ENCODE data around the gene CHERP.

CHERP gene

DNA sequence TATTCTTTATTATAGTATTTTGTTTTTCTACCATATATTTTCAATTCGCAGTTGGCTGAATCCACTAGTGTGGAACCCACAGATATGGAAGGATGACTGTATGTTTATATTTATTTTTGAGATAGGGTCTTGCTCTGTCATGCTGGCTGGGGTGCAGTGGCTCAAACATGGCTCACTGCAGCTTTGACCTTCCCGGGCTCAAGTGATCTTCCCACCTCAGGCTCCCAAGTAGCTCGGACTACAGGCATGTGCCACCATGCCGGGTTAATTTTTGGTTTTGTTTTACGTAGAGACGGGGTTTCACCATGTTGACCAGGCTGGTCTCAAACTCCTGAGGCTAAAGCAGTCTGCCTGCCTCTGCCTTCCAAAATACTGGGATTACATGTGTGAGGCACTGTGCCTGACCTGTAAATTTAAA, 20.4 kb upstream of the CHERP start:
- Histone ChIP-seq H2AK5ac (ENCODE audit: low read length, severe bottlenecking) (no peak overlapping the region), H2BK15ac (ENCODE audit: low read depth, poor library complexity, severe bottlenecking) (no peak overlapping the region), H3K79me1 (replicated peaks; ENCODE audit: low read length, poor library complexity, severe bottlenecking) (peaks cover 35% of the 10 kb centered on the region), H3K9me3 (ENCODE audit: control insufficient read depth, low read length) (no peaks in the 10 kb centered on the region), H4K91ac (ENCODE audit: low read length) (no peak overlapping the region), H4K8ac (ENCODE audit: low read length) (no peak overlapping the region), H3K18ac (ENCODE audit: low read depth in 1 of 2, low read length in 2 of 2) (no peak overlapping the region), H2BK12ac (ENCODE audit: low read length in 2 of 2) (no peak overlapping the region), H3K36me3 (ENCODE audit: control insufficient read depth in 1 of 2, insufficient read depth in 2 of 2, low read depth in 1 of 2, low read length in 2 of 2) (peaks cover 68 to 76% of the 10 kb centered on the region in 2 experiments), H3K4me2 (ENCODE audit: low read length, poor library complexity, severe bottlenecking) (no peak overlapping the region), H2AFZ (ENCODE audit: low read depth, low read length) (no peak overlapping the region), H3K27ac (ENCODE audit: low read length, poor library complexity, severe bottlenecking) (no peak overlapping the region), H3K9ac (ENCODE audit: low read length) (no peak overlapping the region), H2BK120ac (ENCODE audit: low read depth, low read length) (no peak overlapping the region), H2BK5ac (ENCODE audit: low read depth, low read length, poor library complexity, severe bottlenecking) (no peak overlapping the region), H3K23ac (ENCODE audit: low read length in 2 of 2) (no peak overlapping the region), H3K4me3 (ENCODE audit: insufficient read depth in 1 of 2, low read depth in 1 of 2, low read length in 2 of 2) (no peak overlapping the region), H3K4ac (ENCODE audit: low read depth in 1 of 2, low read length in 2 of 2) (no peak overlapping the region), H3K27me3 (ENCODE audit: control insufficient read depth in 1 of 2, insufficient read depth in 1 of 2, low read length in 2 of 2) (no peaks in the 10 kb centered on the region), H3K14ac (ENCODE audit: low read length in 2 of 2) (no peak overlapping the region), H3K4me1 (ENCODE audit: control insufficient read depth, insufficient read depth, low read depth, low read length) (no peaks in the 10 kb centered on the region)
- DNase-seq, result no peak
- WGBS, result 98% methylated on average over 6 of the region's 6 CpGs

DNA sequence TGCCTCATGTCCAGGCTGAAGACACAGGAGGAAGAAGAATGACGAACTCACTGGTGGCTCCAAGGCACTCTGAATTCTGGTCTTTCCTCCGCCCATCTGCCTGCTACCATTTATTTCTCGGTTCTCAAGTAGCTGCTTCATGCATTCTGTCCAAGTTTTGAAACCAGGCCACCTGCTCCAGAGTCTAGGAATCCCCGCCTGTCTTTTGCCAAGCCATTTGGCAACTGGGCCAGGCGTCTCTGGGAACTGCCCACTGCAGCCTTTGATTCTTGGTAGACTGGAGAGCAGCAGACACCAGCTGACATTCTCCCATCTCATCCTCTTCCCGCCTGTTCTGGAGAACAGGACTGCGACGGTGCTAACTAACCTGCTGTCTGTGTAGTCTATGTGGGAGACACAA, 19.1 kb upstream of the CHERP start:
- no peak overlapping the region for H3K27ac ChIP-seq (ENCODE audit: low read length, poor library complexity, severe bottlenecking)
- no peak overlapping the region for H3K9ac ChIP-seq (ENCODE audit: low read length)
- H3K18ac ChIP-seq (ENCODE audit: low read depth in 1 of 2, low read length in 2 of 2), result no peak overlapping the region
- no peak overlapping the region for H2AK5ac ChIP-seq (ENCODE audit: low read length, severe bottlenecking)
- no peak overlapping the region for H2BK12ac ChIP-seq (ENCODE audit: low read length in 2 of 2)
- H3K23ac ChIP-seq (ENCODE audit: low read length in 2 of 2), result no peak overlapping the region
- no peak overlapping the region for H3K4ac ChIP-seq (ENCODE audit: low read depth in 1 of 2, low read length in 2 of 2)
- H3K36me3 ChIP-seq (ENCODE audit: control insufficient read depth in 1 of 2, insufficient read depth in 2 of 2, low read depth in 1 of 2, low read length in 2 of 2), result peaks cover 67 to 73% of the 10 kb centered on the region in 2 experiments
- no peak overlapping the region for H3K14ac ChIP-seq (ENCODE audit: low read length in 2 of 2)
- no peak overlapping the region for H2BK5ac ChIP-seq (ENCODE audit: low read depth, low read length, poor library complexity, severe bottlenecking)
- no peaks in the 10 kb centered on the region for H3K27me3 ChIP-seq (ENCODE audit: control insufficient read depth in 1 of 2, insufficient read depth in 1 of 2, low read length in 2 of 2)
- H3K4me1 ChIP-seq (ENCODE audit: control insufficient read depth, insufficient read depth, low read depth, low read length), result peaks cover 2% of the 10 kb centered on the region
- DNase-seq, result no peak
- H3K79me1 ChIP-seq (replicated peaks; ENCODE audit: low read length, poor library complexity, severe bottlenecking), result peaks cover 37% of the 10 kb centered on the region
- no peak overlapping the region for H4K8ac ChIP-seq (ENCODE audit: low read length)
- no peak overlapping the region for H3K4me3 ChIP-seq (ENCODE audit: insufficient read depth in 1 of 2, low read depth in 1 of 2, low read length in 2 of 2)
- 98% methylated on average over 5 of the region's 8 CpGs for WGBS
- no peak overlapping the region for H4K91ac ChIP-seq (ENCODE audit: low read length)
- no peaks in the 10 kb centered on the region for H3K9me3 ChIP-seq (ENCODE audit: control insufficient read depth, low read length)
- no peak overlapping the region for H2AFZ ChIP-seq (ENCODE audit: low read depth, low read length)
- no peak overlapping the region for H3K4me2 ChIP-seq (ENCODE audit: low read length, poor library complexity, severe bottlenecking)
- H2BK120ac ChIP-seq (ENCODE audit: low read depth, low read length), result no peak overlapping the region
- no peak overlapping the region for H2BK15ac ChIP-seq (ENCODE audit: low read depth, poor library complexity, severe bottlenecking)

DNA sequence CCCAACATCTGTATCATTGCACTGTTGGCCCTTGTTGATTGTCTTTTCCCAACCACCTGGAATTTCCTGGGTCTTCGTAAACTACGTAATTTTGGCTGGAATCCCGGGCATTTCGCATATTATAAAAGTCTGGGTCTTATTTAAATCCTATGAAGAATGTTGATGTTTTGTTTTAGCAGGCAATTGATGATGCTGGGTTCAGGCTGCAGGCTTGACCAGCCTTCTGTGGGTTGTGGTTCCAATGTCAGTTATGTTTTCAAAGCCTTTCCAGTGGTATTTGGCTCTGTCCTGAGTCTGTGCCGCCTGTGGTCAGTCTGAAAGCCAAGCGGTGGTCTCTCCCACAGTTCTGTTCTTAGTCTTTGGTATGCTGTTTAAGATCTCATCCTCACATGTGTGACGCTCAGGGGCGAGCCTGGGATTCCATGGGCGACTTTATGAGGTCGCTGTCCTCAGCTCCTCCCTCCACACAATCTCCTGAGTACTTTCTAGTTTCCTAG, 17.6 kb upstream of the CHERP start:
- H3K27ac ChIP-seq (ENCODE audit: low read length, poor library complexity, severe bottlenecking), result no peak overlapping the region
- no peaks in the 10 kb centered on the region for H3K9me3 ChIP-seq (ENCODE audit: control insufficient read depth, low read length)
- no peak overlapping the region for H3K23ac ChIP-seq (ENCODE audit: low read length in 2 of 2)
- no peak overlapping the region for H3K9ac ChIP-seq (ENCODE audit: low read length)
- H3K4me3 ChIP-seq (ENCODE audit: insufficient read depth in 1 of 2, low read depth in 1 of 2, low read length in 2 of 2), result no peak overlapping the region
- no peaks in the 10 kb centered on the region for H3K27me3 ChIP-seq (ENCODE audit: control insufficient read depth in 1 of 2, insufficient read depth in 1 of 2, low read length in 2 of 2)
- no peak overlapping the region for H2BK120ac ChIP-seq (ENCODE audit: low read depth, low read length)
- H2BK5ac ChIP-seq (ENCODE audit: low read depth, low read length, poor library complexity, severe bottlenecking), result no peak overlapping the region
- no peak overlapping the region for H3K4ac ChIP-seq (ENCODE audit: low read depth in 1 of 2, low read length in 2 of 2)
- H4K91ac ChIP-seq (ENCODE audit: low read length), result no peak overlapping the region
- H3K4me1 ChIP-seq (ENCODE audit: control insufficient read depth, insufficient read depth, low read depth, low read length), result peaks cover 2% of the 10 kb centered on the region
- peaks cover 67 to 78% of the 10 kb centered on the region in 2 experiments for H3K36me3 ChIP-seq (ENCODE audit: control insufficient read depth in 1 of 2, insufficient read depth in 2 of 2, low read depth in 1 of 2, low read length in 2 of 2)
- no peak overlapping the region for H2AFZ ChIP-seq (ENCODE audit: low read depth, low read length)
- no peak overlapping the region for H3K4me2 ChIP-seq (ENCODE audit: low read length, poor library complexity, severe bottlenecking)
- H2BK15ac ChIP-seq (ENCODE audit: low read depth, poor library complexity, severe bottlenecking), result no peak overlapping the region
- H3K14ac ChIP-seq (ENCODE audit: low read length in 2 of 2), result no peak overlapping the region
- no peak overlapping the region for H3K18ac ChIP-seq (ENCODE audit: low read depth in 1 of 2, low read length in 2 of 2)
- no peak overlapping the region for H2AK5ac ChIP-seq (ENCODE audit: low read length, severe bottlenecking)
- WGBS, result 95% methylated on average over 10 of the region's 10 CpGs
- no peak overlapping the region for H2BK12ac ChIP-seq (ENCODE audit: low read length in 2 of 2)
- H4K8ac ChIP-seq (ENCODE audit: low read length), result no peak overlapping the region
- DNase-seq, result no peak
- peaks cover 36% of the 10 kb centered on the region for H3K79me1 ChIP-seq (replicated peaks; ENCODE audit: low read length, poor library complexity, severe bottlenecking)

DNA sequence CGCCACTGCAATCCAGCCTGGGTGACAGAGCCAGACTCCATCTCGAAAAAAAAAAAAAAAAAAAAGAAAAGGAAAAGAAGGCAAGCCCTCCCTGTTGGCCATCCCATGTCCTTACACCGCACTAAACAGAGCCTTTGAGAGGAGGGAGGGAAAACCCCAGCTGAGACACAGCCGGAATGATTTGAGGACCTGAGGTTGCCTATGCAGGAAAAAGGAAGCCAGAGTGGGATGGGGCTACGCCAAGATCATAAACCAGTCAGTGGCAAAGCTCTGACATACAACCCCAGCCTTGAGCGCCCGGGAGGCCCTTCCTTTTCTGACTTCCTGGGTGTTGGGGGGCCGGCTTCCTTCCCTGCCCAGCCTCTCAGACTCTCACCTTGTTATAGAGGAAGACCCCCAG, 12.5 kb upstream of the CHERP start:
- no peak overlapping the region for H2BK120ac ChIP-seq (ENCODE audit: low read depth, low read length)
- H3K9me3 ChIP-seq (ENCODE audit: control insufficient read depth, low read length), result no peaks in the 10 kb centered on the region
- no peak overlapping the region for H3K27ac ChIP-seq (ENCODE audit: low read length, poor library complexity, severe bottlenecking)
- no peak overlapping the region for H3K18ac ChIP-seq (ENCODE audit: low read depth in 1 of 2, low read length in 2 of 2)
- H3K23ac ChIP-seq (ENCODE audit: low read length in 2 of 2), result no peak overlapping the region
- H3K4ac ChIP-seq (ENCODE audit: low read depth in 1 of 2, low read length in 2 of 2), result no peak overlapping the region
- no peak overlapping the region for H2BK5ac ChIP-seq (ENCODE audit: low read depth, low read length, poor library complexity, severe bottlenecking)
- H3K27me3 ChIP-seq (ENCODE audit: control insufficient read depth in 1 of 2, insufficient read depth in 1 of 2, low read length in 2 of 2), result no peaks in the 10 kb centered on the region
- no peak overlapping the region for H2AFZ ChIP-seq (ENCODE audit: low read depth, low read length)
- no peak overlapping the region for H4K8ac ChIP-seq (ENCODE audit: low read length)
- H2AK5ac ChIP-seq (ENCODE audit: low read length, severe bottlenecking), result no peak overlapping the region
- H3K14ac ChIP-seq (ENCODE audit: low read length in 2 of 2), result no peak overlapping the region
- H3K4me3 ChIP-seq (ENCODE audit: insufficient read depth in 1 of 2, low read depth in 1 of 2, low read length in 2 of 2), result no peak overlapping the region
- no peak overlapping the region for H2BK15ac ChIP-seq (ENCODE audit: low read depth, poor library complexity, severe bottlenecking)
- no peak overlapping the region for H3K4me2 ChIP-seq (ENCODE audit: low read length, poor library complexity, severe bottlenecking)
- H3K36me3 ChIP-seq (ENCODE audit: control insufficient read depth in 1 of 2, insufficient read depth in 2 of 2, low read depth in 1 of 2, low read length in 2 of 2), result peaks cover 66 to 72% of the 10 kb centered on the region in 2 experiments
- H3K79me1 ChIP-seq (replicated peaks; ENCODE audit: low read length, poor library complexity, severe bottlenecking), result peaks cover 36% of the 10 kb centered on the region
- H2BK12ac ChIP-seq (ENCODE audit: low read length in 2 of 2), result no peak overlapping the region
- H3K4me1 ChIP-seq (ENCODE audit: control insufficient read depth, insufficient read depth, low read depth, low read length), result peaks cover 2% of the 10 kb centered on the region
- 97% methylated on average over 8 of the region's 8 CpGs for WGBS
- no peak overlapping the region for H3K9ac ChIP-seq (ENCODE audit: low read length)
- no peak overlapping the region for H4K91ac ChIP-seq (ENCODE audit: low read length)
- no peak for DNase-seq

Data from mesenchymal stem cell (in vitro differentiated cells and primary cell).